Measurements from ENCODE around the gene PHAF1.
"Not testable (repeated sequence)": the region's sequence is repeated elsewhere in the genome, so short reads cannot be mapped to it uniquely, and the experiment has no call there.

PHAF1 gene

DNA sequence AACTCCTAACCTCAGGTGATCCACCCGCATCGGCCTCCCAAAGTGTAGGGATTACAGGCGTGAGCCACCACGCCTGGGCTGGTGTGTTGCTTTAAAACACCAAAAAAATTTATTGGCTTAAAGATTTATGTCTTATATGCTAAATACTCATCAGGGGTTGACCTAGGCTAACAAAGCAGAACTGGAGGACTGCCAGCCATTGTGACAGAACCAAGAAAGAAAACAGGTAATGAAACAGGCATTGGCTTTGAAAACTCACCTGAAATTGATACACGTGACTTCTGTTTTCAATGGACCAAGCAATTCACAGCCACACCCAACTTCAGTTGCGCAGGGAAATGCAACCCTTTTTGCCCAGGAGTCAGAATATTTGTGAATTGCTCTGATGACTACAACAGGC, 4.9 kb upstream of the PHAF1 start:
- DNase-seq (ENCODE audit: low spot score) = no peak

DNA sequence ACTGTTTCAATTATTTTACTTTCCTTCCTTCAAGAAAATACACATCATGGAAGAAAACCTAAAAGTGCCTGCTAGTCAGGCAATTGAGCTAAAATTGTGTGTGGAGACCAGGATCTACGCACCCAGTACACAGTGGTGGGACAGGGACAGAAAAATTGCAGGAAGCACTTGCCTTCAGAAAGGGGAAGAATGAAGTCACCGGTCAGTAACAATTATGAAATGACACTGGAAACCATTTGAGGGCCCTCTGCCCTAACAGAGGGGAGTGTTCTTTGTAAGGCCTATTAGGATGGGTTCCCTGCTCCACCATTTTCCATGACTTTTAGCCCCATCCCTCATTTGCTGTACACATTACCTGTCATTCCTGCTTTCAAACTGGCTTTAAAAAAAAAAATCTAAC, 4.5 kb upstream of the PHAF1 start:
- DNase-seq (ENCODE audit: low spot score) = no peak

DNA sequence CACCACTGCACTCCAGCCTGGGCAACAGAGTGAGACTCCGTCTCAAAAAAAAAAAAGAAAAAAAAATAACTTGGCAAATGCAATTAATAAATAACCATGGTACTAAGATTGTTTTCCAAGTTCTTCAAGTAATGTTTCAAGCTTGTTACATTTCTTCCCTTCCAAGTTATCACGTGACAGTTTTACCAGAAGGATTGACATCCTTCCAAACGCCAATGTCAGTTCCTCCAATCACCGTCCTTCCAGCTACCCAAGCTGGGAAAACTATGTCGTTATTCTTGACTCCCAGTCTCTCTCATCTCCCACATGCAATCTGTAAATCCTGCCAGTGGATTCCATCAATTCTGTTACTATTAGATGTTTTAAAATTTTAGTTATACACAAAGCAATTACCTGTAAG, 3.9 kb upstream of the PHAF1 start:
- DNase-seq (ENCODE audit: low spot score) = no peak

DNA sequence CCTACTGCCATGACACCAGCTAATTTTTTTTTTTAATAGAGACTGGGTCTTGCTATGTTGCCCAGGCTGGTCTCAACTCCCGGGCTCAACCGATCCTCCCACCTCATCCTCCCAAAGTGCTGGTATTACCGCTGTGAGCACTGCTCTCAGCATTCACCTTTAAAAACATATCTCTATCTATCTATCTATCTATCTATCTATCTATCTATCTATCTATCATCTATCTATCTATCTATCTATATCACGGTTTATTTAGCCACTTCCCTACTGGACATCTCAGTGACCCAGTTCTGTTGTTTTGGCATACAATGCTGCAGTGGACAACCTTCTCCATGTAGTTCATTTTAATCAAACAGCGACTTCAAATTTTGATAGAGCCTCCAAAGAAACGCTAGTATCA, 1.3 kb upstream of the PHAF1 start:
- no peak for DNase-seq (ENCODE audit: low spot score)

DNA sequence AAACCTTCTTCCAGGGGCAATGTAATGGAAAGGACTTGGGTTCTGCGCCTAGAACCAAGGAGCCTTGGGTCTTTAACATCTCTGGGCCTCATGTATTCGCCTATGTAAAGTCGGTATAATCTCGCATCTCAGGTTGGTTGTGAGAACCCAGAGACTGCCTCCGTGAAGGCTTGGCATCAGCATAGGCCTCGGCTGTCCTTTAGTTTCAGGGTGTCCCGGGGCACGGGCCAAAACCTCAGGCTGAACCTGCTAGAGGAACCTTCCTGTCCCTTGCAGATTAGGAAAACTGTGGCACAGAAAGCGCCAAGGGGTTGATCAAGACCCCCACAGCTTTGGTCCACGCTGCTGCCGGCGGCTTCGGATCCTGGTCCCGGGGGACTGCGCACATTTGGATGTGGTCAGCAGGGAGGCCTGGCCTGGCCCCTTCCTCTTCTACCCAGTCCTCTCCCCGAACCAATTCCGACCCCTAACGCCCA, 772 bp upstream of the PHAF1 start:
- no peak for DNase-seq (ENCODE audit: low spot score)

DNA sequence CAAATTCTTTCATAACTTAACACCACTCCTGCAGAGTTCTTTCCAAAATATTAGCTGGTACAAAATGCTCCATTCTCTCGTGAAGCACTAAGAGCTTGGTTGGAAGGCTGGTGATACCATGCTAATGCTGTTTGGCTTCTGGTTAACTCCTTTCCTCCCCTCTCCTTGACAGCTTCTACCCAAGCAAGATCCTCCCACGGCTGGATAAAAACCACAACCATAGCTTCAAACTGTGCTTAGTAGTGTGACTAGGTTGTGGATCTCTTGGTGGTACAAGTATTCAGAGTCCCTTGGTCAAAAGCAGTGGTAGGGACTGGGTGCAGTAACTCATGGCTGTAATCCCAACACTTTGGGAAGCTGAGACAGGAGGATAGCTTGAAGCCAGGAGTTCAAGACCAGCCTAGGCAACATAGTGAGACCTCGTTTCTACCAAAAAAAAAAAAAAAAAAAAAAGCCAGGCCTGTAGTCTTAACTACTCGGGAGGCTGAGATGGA, 2.3 kb downstream of the PHAF1 start:
- DNase-seq (ENCODE audit: low spot score) = no peak

DNA sequence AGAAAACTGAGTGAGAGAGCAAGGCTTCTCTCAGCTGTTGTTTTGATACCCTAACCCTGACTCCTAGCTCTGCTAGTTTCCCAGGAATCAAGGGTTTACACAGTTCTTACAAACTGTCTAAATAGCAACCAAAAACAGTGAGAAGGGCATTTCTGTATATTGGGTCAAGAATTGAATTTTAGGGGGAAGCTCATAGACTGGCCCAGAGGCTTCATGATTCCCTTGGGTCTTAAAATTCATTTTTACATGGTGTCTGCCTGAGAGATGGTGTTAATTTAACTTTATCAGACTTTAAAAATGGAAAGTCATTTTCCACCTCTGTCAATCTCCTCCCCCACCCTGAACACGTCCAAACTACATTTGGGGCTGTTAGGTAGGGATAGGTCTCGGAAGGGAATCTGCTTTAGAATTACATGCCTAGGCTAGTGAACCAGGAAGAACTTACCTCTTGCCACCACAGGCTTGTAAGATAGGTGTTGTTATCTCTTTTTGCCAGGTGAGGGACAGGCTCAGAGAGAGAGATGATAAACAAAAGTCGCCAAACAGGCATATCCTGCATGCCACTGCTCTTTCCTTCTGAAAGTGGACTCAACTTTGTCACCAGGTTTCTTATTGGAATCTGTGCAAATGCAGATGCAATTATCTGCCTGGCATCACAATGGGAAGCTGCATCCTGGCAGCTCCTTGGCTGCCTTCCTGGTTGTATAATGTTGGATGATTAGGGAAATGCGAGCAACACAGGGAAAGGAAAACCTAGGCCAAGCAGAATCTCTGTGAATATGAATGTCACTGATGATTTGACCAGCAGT, 3.1 kb downstream of the PHAF1 start:
- no peak for DNase-seq (ENCODE audit: low spot score)

DNA sequence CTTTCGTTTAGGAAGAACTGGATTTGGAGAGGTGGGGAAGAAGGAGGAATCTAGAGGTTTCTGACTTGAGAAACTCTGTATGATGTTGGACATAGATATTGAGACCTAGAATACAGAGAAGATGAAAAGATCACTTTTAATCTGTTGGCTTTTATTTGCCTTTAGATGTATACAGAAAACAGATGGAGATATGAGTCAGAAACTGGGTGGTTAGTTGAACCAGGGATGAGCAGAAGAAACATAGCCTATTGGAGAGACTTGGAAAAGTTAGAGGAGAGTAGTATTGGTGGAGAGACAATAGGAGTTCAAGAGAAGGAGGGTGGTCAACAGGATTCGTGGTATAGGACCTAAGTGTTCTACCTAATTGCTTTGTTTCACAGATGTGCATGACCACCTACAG, 5.1 kb downstream of the PHAF1 start:
- no peak for DNase-seq (ENCODE audit: low spot score)

DNA sequence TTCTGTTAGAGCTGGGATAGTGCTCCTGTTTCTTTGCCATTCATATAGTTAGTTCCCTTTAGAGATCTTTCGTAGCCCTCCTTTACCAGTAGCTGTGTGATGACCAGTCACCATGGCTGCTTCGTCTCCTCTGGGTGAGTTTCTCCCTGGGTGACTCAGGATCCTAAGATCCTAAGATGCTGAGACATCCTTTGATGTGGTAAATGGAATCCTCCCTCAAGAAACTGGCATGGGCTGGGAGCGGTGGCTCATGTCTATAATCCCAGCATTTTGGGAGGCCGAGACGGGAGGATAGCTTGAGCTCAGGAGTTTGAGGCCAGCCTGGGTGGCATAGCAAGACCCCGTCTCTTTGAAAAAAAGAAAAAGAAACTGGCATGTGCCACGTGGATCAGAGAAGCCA, 5.9 kb downstream of the PHAF1 start:
- no peak for DNase-seq (ENCODE audit: low spot score)

DNA sequence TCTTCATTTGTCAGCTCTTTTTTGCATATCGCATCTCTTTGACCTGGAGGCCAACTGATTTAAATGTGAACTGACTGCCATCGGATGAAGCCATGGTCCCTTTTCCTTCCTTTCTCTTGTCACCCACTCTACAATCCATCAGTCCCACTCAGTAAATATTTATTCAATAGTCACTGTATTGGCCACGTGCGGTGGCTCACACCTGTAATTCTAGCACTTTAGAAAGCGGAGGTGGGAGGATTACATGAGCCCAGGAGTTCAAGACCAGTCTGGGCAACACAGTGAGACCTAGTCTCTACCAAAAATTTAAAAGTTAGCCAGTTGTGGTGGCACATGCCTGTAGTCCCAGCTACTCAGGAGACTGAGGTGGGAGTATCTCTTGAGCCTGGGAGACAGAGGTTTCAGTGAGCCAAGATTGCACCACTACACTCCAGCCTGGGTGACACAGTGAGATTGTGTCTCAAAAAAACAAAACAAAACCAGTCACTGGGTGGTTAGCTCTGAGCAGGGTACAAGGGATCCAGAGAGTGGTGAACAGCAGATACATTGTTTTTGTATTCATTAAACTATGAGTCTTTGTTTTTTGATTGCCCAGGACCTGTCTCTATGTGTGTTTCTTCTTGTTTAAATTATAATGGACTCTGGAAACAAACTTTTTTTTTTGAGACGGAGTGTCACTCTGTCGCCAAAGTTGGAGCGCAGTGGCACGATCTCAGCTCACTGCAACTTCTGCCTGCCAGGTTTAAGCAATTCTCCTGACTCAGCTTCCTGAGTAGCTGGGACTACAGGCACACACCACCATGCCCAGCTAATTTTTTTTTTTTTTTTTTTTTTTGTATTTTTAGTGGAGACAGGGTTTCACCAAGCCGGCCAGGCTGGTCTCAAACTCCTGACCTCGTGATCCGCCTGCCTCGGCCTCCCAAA, 6.9 kb downstream of the PHAF1 start:
- DNase-seq (ENCODE audit: low spot score) = no peak

DNA sequence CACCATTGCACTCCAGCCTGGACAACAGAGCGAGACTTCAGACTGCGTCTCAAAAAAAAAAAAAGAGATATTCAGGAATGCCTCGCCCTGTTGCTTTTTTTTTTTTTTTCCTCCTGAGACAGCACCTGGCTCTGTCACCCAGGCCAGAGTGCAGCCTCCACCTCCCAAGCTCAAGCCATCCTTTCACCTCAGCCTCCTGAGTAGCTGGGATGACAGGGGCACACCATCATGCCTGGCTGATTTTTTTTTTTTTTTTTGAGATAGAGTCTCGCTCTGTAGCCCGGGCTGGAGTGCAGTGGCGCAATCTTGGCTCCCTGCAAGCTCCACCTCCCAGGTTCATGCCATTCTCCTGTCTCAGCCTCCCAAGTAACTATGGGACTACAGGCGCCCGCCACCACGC, 8.0 kb downstream of the PHAF1 start:
- DNase-seq (ENCODE audit: low spot score) = no peak

DNA sequence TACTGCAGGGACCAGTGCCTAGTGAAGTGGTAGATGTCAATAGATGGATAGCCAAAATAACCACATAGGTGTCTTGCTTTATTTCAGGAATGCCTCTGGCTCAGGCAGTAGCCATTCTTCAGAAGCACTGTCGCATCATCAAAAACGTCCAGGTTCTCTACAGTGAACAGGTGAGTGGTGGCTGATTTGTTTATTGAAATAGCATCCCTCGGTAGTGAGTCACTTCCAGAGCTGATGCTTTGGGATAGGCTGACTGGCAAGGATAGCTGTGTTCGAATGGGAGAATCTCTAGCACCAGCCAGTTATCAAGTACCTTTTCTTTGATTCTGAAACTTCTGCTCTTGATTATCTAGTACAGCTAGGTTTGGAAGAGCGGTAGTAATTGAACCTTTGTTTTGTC, 10.3 kb downstream of the PHAF1 start:
- no peak for DNase-seq (ENCODE audit: low spot score)

DNA sequence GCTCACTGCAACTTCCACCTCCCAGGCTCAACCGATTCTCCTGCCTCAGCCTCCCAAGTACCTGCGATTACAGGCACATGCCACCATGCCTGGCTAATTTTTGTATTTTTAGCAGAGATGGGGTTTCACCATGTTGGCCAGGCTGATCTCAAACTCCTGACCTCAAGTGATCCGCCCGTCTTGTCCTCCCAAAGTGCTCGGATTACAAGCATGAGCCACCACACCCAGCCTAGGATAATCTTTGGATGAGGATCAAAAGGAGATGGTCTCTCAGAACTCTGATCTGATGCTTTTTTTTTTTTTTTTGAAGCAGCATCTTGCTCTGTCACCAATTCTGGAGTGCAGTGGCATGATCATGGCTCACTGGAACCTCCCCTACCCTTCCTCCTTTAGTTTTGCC, 13.1 kb downstream of the PHAF1 start:
- not testable (repeated sequence) for DNase-seq (ENCODE audit: low spot score)

DNA sequence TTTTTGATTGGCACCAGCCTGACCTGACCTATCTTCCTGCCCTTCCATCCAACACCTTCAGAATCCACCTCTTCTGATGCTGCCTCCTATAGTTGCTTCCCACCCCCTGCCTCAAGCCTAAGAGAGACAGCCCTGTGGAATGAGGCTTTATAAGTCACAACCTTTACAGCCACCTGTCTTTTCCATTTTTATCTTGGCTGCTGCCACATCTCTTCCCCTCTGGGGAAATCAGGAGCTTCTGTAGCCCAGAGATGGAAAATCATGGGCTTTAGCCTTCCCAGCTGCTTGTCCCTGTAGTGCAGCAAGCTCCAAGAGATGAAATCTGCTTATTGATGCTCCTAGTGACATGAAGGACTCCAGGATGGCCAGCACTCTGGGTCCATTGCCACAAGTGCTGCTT, 18.7 kb downstream of the PHAF1 start:
- no peak for DNase-seq (ENCODE audit: low spot score)

DNA sequence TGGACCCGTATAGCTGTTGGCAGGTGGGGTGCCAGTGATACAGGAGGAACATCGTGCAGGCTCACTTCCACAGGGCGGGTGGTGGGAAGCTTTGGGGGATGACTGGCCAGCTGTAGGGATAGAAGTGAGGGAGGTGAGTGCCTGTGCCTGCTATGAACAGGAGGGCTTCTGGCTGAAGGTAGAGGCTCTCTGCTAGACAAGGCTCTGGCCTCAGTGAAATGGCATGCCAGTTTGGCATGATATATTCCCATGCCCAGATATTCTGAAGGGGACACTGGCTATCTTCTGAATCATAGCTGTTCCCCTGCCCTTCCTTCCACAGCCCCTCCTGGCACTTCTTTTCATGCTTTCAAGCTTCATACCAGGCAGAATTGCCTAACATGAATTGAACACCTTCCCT, 19.1 kb downstream of the PHAF1 start:
- DNase-seq (ENCODE audit: low spot score) = no peak

DNA sequence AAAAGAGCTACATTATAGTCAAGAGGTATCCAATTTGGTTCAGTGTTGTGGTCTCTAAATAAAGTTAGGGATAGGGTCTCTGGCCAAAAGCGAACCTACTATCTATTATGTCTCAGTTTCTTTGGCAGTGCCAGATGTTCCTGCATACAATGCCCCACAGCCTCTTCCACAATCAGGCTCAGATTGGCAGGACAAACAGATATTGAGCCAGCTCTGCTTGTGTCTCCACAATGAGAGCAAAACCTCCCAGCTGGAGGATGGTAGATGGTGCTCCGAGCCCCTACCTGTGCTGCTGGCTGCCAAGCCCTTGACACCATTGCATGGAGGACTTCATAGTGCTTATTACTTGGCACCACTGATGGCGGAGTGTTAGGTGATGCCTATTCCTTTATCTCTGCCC, 19.7 kb downstream of the PHAF1 start:
- no peak for DNase-seq (ENCODE audit: low spot score)

DNA sequence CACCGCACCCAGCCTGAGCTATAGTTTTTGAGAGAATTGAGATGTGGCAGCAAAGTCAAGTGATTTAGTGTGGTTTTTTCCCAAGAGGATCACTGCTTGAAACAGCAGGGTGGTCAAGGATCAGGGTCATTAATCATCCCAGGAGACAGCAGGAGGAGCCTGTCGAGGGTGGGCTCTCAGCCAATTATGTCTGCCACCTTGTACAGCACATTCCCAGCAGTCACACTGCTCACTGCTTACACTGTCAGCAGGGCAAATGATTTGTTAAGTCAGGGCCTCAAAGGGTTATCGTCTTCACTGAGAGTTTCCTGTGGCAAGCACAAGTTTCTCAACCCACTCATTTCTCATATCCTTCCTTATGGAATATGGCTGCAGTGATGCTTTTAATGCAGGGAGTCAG, 27.9 kb downstream of the PHAF1 start:
- no peak for DNase-seq (ENCODE audit: low spot score)

DNA sequence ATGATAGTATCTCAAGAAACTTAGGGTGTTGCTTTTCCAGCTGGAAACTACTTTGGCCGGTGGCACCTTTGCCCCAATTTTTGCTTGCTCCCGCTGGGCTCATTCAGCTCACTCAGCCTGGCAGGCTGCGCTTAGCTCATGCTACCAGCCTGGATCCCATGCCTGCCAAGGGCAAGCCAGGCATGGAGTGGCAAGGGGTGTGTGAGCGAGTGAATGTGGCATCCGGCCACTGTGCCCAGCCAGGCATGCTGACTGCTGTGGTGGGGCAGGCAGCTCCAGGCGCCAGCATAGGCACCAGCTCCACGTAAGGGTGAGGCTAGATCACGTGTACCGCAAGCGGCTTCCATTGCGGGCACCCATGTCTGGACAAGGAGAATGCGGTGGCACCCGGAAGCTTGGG, 31.6 kb downstream of the PHAF1 start:
- DNase-seq (ENCODE audit: low spot score) = no peak

DNA sequence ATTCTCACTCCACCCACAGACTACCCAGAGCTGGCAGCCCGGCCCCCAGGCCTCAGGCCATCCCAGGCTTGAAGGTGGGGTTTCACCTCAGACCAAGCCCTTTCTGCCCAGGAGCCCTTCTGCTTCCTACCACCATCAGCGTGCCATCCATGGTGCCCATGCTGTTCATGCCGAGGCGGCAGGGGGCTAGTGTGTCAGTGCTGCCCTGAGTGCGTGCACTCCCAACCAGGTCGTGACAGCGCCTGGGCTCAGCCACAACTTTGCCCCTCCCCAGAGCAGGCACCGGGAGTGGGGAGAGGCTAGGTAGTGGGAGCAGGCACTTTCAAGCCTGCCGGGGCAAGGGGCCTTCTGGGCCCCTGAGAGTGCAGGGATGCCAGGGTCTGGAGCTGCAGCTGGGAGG, 32.6 kb downstream of the PHAF1 start:
- no peak for DNase-seq (ENCODE audit: low spot score)

DNA sequence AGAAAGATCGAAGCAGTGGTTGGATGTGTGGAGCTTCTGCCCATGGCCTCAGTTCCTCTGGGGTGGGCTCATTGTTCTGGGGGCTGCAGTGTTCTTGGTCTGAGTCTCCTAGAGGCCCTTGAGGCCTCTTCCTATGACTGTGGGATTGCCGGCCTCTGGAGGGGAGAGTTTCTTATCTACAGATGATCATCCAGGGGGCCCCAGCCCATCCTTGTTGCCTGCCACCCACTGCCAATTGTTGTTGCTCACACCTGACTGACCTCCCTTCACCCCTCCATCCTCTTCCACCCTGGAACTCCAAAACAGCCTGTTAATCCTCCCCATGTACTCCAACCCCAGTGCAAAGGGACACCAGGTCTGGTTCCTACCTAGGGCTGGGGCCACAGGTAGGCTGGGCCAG, 35.2 kb downstream of the PHAF1 start:
- DNase-seq (ENCODE audit: low spot score) = no peak

DNA sequence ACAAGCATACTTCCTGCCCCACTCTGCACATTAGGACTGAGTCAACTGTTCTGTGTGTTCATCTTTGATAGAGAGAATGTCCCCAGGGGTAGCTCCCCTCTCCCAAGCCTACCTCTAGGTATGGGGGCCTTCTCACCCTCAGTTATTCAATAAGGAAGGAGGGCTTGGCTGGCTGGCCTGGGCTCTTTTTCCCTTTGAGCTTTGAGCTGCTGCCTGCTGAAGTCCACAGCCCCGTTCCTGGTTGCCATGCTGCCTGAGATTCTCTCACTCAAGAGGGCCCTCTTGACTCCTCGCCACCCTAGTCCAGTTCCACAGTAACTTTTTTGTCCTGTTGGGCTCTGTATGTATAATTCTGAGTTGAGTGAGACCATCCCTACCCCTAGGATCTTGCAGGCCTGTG, 36.0 kb downstream of the PHAF1 start:
- DNase-seq (ENCODE audit: low spot score) = no peak

DNA sequence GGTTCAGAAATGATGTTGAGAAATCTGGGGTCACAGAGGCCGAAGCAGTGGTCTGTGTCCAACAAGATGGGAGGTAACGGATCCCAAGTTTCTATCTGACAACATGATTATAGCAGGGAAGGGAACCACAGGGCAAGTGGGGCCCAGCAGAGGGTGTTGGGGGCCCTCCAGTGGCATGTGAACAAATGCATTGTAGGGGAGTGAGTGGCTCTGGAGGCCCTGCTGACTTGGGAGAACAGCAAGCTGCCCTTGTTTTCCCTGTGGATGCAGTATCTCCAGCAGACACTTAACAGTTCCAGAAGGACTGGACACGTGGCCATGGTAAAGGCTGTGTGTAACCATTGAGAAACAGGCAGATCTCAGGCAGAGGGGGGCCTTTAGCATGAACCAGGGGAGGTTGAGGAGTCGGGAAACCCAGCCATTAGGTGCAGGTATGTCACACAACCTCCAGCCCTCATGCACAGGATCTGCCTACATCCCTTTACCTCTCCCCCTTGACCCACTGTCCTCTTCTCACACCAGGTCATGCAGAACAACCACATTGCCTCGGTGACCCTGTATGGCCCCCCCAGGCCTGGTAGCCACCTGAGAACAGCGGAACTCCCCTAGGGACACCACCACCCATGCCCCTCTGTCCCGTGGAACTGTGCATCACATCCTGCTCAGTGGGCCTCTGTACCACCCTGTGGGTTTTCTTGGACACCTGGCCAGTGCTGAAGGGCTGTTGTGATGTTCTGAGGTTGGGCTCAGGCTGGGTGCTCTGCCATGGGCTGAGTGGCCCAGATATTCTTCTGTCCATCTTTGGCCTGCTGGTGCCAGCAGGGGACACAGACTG, 37.0 kb downstream of the PHAF1 start:
- no peak for DNase-seq (ENCODE audit: low spot score)
